ENCODE measurements around the gene ARHGDIA.

DNA sequence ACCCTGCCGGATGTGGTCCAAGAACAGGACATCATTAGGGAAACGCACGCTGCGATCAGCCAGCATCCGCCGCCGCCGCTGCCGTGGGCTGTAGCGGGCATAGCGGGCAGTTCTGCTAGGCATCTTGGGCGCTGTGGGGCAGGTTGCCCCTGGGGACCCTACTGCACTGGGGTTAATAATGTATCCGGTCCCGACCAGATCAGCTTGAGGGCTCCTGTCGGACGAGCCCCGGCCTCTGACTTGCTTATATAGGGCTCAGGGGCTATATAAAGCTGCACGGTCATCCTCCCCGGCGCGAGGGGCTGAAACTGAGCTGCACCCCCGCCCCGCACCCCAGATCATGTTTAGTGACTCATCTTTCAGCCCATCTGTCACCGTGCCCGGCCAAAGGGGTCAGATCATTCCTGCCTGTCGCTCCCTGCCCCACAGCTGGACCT is 36.3 kb downstream of the ARHGDIA start, which contains the start of gene PPP1R27:
- TF ChIP-seq POLR2A (IDR thresholded peaks at IDR 0.05) = no peak
- TF ChIP-seq, protein P1, sequence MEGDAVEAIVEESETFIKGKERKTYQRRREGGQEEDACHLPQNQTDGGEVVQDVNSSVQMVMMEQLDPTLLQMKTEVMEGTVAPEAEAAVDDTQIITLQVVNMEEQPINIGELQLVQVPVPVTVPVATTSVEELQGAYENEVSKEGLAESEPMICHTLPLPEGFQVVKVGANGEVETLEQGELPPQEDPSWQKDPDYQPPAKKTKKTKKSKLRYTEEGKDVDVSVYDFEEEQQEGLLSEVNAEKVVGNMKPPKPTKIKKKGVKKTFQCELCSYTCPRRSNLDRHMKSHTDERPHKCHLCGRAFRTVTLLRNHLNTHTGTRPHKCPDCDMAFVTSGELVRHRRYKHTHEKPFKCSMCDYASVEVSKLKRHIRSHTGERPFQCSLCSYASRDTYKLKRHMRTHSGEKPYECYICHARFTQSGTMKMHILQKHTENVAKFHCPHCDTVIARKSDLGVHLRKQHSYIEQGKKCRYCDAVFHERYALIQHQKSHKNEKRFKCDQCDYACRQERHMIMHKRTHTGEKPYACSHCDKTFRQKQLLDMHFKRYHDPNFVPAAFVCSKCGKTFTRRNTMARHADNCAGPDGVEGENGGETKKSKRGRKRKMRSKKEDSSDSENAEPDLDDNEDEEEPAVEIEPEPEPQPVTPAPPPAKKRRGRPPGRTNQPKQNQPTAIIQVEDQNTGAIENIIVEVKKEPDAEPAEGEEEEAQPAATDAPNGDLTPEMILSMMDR (IDR thresholded peaks at IDR 0.05) = no peak

Measured in heart left ventricle (tissue), 13 donors.